HT1080 (cell line): ENCODE results near the gene A2M. TPM values are rescaled to one million over a fixed set of nuclear protein-coding genes. Genes with fewer than 3 reads are reported as not detected.

Experiments used
- DNase-seq: peaks from one replicate; pipeline ENCODE4 v3.0.0-alpha.2; 2015; ENCODE audit warnings: low read depth
- total RNA-seq: library from RNA; depleted of rRNA; stranded (reverse); fragments of >200 nt; shearing (Covaris generic); gene quantifications from 2 replicates; pipeline ENCODE4 v1.2.3, GENCODE V29; 2014

A2M gene
- total RNA-seq, 1 experiment from 2014 or later: 0.08 TPM

DNA sequence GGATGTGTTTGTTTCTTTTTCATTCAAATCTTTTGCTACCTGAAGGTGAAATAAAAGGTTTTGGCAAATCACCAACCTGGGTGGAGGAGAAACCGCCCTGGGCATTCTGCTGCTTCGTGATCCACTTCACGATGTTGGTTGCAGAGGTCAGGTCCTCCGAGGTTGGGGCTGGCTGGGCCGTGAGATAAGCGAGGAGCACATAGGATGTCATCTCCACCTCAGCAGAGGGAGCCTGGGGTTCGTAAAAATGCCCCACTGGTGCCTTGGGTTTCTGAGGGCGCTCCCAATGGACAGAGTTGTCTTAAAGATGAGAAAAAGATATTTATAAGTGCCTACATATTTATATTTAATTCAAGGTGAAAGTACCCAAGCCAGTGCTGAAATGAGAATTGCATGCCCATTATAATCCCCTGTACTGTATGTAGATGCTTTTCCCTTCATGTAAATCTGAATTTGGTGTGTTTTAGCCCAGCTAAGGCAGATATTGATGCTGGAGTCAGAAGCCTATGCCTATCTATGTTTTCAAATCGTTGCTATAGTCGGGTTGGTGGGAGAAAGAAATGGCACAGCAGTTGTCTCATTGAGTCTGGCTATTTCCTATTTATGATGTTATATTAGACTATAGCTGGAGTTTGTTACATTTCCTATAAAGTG lies 41.1 kb downstream of the A2M start:
- DNase-seq: no peak

DNA sequence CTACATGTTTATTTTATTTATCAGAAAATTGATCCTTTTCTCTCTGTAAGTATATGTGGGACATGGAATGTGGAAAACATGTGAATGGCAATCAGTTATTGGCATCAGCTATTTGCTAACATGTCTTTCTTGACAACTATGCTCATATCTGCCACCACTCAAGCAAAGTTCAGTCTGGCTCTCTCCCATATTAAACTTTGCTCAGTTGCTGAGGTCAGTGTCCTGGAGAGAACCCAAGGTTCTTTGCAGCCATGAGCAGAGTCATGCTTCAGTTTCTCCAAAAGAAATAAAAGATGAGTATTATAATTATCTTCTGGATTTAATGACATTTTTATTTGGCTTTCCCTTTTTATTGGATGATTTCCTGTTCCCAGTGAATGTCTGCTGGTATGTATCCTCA lies 42.6 kb downstream of the A2M start:
- no peak for DNase-seq

DNA sequence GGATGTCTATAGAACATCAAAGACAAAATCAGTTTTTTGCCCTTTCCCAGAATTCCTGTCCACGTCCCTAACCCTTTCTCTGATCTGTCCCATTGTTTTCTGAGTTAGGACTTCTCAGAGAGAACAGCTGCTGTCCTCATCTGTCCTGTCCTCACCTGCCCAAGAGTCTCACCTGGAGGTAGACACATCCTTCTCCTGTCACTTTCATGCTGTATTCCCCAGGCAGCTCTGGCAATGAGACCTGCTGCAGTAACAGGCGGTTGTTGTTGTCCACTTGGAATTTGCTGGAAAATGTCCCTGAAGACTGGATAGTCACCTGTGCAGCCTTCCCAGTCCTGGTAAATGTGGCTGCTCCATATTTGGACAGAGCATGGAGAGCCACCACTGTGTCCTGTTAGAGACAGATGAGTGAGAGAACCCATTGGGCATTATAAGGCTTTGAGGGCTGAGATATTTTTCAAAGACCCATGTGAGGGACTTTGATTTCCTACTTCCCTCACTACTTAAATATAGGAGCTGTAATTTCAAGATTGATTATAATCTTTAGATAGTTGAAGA lies 43.2 kb downstream of the A2M start:
- no peak for DNase-seq

DNA sequence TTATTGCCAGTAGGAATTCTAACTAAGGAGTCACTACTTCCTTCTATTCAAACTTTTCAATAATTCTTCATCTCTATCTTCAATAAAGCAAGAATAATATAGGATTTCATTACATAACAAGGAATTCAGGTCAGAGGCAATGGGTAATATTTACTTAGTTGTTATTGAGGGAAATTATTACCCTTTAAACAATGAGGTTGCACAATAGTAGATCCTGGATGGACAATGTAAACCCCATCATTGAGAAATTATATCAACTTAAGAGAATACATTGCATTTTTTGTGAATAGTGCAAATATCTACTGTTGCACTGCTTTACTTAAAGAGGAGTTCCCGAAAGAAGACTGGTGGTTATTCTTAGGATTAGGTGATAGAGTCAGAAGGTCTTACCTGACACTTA lies 43.8 kb downstream of the A2M start:
- no peak for DNase-seq

DNA sequence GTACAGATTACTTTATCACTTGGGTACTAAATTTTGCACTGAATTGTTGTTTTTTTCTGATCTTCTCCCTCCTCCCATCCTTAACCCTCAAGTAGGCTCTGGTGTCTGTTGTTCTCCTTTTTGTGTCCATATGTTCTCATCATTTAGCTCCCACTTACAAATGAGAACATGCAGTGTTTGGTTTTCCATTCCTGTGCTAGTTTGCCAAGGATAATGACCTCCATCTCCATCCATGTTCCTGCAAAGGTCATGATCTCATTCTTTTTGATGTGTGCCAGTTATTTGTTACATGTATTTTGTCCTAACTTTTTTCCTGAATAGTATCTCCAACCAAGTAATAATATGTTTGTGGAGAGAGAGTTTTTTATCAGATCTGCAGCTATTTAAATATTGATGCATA lies 44.2 kb downstream of the A2M start:
- no peak for DNase-seq

DNA sequence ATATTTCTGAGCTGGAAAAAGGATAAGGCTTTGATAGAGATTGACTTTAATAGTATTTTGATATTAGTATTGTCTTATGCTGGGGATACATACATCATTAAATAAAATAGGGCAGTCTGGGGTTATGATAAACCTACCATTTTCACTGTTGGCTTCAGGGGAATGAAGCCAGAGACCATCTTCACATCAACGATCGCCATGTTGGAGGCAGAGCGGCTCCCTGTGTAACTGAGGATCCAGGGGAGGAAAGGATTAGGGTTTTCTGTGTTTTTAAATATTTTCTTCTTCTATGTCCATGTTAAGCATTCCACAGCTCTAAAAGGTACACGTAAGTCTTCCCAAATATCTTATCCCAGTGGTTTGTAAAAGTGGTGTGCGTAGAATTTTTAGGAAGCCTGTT lies 45.4 kb downstream of the A2M start:
- no peak for DNase-seq

DNA sequence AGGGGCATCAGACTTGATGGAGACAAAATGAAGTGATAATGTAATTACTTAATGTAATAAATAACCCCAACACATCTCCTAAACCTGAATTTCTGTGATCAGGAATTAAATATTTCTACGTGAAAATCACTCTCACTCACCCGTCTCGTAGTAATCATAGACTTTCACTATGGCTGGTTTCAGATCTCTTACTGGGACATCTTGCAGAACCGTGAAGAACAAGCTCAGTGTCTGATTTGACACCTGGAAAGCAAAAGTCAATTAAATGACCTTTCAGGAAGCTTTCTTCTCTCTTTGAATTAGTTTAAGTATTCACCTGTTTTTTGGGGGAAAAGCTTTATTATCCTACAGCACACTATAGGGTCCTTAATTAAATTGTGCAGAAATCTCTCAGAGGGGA lies 47.1 kb downstream of the A2M start:
- no peak for DNase-seq

DNA sequence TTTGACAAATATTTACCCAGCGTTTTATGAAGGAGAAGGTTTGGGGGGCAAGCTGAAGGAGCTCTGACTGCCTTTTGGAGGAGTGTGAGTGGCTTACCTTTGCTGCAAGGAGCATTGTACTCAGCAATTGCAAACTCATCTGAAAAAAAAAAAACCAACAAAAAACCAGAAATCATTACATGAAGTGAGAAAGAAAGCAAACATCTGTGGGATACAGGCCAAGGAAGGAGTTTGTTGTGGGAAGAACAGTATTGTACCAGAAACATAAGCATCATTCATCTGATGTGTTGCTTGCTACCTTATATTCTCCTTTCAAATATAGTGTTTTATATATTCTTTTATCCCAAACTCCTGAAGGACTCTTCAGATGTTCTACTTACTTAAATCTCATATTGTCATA lies 47.6 kb downstream of the A2M start:
- DNase-seq: no peak

DNA sequence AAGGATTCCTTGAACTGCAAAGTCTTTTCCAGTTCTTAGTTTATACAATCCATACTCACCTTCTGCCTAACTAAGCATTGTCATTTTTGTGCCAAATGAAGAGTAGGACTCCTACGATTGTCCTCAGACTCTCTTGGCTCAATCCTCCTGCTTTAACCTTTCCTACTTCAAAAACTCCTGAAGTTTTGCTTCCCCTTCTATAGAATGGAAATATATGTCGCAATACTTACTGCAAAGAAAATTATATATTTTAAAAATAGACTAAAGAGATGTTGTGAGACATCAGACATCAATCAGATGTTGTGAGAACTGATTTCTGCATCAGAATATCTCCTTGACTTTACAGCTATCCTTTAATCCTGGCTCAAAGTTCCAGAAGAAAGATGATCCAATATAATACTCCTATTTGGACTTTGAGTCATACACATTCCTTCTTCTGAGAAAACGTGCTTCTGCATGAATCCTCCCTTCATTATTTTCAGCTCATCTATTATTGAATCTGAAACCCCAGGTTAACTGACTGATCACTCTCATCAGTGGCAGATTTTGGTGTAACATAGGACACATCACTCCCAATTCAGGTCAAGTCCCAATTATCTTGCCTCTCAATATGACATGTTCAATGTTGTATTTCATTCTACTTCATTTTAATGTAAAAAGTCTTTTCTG lies 48.8 kb downstream of the A2M start:
- no peak for DNase-seq

DNA sequence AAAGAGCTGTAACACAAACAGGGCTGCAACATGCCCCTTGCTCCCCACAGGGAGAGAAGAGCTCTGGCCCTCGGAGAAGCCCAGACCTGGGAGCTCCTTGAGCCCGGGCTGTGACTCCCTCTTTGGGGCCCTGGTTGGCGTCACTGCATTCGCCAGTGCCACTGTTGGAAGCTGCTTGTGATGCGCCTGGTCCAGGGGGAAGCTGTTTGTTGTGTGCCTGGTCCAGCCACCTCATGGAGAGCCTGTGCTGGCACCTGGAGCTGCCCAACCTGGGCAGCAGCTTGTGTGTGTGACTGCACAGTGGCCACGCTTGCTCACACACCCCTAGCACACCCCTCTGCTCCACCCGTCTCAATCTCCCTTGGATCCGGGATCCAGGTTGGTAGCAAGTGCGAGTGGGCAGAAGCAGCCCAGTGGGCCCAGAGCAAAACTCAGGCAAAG lies 49.5 kb downstream of the A2M start:
- DNase-seq: no peak

DNA sequence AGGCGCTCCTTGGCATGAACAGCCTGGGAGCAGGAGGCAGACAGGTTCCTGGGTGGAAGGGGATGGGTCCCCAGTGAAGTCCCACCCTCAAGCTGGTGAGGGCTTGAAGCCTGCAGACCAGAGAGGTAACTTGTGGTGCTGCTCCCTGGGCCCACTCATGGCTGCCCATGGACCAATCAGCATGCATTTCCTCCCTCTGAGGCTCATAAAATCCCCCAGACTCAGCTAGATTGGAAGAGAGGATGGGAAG lies 50.2 kb downstream of the A2M start:
- no peak for DNase-seq

DNA sequence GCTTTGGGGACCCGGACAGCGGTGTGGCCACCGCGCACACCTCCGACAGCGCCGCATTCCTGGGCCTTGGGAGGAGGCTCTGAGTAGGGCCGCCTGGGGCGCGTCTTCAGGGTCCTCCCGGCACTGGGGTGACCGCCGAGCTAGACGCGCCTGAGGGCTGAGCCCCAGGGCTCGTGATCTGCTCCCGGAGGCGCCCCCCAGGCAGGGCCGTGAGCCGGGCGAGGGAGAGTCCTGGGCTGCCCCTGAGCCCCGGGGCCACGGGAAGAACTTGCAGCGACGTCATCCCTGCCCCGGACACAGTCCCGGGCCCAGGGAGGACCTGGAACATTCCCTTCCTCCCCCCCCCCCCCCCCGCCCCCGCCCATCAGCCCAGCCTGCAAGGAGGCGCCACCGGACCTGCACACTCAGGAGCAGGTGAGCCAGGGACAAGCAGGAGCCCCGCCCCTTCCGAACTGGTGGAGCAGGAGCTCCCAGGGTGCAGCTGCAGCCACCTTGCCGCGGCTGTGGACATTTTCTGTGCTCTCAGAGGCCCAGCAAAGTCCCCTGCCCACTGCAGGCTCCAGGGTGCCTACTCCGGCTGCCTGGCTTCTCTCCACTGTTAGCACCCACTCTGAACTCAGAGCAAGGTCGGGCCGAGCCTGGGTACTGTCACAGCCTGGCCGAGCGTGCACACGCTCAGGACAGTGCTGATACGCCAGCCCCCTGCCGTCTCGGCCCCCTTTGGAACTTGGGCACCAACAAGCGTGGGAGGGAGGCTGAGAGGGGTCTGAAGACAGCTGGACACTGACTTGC lies 50.7 kb downstream of the A2M start:
- DNase-seq: no peak

DNA sequence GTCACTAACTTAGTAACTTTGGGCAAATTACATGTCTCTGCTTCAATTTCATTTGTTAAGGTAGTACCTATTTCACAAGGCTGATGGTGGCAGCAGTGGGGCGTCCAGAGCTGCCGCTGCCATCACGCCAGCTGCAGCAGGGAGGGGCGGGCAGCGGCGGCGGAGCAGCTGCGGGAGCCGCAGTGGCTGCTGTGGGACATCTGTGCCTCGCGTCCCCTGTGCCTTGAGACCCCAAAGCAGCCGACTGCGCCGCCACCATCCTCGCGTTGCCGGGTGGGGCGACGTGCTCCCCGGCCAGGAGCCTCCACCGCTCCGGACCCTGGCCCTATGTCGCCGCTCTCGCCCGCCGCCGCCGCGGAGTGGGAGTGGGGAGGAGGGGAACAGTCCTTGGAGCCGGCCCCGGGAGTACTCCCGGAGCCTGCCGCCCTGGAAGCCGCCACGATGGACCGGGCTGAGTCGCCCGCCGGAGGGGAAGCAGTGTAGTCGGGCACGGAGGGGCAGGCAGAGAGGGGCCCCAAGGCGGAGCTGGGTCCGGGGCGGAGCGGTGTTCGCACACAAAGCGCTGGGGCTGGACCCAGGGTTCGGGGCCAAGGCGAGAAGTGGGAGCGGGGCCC lies 51.4 kb downstream of the A2M start:
- DNase-seq: peak; percentile 44

DNA sequence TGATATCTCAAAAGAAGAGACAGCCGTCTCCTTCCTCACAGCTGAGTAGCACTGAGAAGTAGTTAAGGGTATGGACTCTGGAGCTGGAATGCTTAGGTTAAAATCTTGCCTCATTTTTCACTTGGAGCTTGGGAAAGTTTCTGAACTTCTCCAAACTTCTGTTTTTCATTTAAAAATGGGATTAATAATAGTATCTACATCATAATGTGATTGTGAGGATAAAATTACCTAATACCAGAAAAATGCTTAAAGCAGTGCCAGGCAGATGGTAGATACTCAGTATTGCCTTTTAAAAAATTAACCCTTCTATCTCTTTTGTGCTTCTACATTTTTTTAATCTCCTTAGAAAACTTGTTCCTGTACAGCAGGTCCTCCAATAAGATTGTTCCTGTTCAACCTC lies 63.1 kb downstream of the A2M start:
- no peak for DNase-seq

DNA sequence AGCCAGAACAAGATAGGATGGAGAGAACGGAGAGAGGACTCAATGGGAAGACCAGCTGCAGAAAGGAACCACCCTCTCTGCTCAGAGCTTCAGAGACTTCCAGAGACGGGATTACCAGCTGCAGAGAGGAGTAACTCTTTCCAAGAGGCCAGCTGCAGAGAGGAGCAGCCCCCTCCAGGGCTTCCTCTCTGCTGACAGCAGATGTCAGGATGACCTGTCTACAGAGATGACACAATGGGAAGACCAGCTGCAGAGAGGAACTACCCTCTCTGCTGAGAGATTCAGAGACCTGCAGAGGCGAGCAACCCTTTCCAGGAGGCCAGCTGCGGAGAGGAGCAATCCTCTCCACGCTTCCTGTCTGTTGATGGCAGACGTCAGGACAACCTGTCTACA lies 64.6 kb downstream of the A2M start:
- DNase-seq: no peak

DNA sequence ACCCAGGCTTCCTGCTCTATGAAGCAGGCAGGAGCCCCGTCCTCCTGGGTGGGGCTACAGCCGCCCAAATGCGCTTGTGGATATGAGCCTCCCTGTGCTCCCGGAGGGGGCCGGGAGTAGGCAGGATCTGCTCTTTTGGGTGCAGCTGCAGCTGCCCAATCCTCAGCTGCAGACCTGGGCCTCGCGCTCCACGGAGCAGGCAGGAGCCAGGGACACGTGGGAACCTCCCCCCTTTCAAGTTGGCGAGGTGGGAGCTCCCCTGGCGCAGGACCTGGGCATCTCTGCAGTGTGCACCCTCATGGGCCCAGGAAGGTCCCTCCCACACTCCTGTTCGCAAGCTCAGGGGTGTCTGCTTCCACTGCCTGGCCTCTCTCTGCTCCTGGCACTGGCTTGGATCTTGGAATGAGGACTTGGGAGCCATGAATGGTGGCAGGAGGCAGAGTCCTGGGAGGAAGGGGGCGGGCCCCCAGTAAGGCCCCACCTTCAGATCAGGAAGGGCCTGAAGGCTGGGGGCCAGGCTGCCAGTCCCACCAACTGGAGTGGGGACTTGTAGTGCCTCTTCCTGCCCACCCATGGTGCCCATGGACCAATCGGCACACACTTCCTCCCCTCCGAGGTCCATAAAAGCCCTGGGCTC lies 65.1 kb downstream of the A2M start:
- DNase-seq: no peak

DNA sequence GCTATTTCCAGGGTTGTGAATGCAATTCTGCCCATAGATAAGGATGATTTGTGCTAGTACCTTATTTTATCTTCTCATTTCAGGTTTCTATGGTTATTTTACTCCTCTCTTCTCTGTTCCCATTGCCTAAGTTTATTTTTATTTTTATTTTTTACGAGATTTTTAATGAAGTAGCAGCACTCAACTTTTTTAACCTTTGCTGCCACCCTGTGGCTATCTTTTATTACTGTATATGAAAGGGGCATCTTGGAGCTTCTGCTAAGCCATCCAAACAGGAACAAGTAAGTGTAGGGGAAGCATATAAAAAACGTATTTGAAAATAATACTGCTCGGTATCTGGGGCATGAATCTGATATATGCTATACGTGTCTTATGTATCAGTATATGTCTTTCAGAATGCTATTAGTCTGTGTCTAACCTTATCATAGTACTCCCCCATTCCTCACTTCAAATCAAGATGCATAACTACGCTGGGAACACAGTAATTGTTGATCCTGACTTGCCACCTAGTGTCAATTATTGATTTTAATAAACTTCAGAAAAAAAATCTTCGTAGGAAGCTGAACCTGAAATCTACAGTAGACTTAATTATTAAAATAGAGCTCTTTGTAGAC lies 66.1 kb downstream of the A2M start:
- DNase-seq: peak; percentile 37

DNA sequence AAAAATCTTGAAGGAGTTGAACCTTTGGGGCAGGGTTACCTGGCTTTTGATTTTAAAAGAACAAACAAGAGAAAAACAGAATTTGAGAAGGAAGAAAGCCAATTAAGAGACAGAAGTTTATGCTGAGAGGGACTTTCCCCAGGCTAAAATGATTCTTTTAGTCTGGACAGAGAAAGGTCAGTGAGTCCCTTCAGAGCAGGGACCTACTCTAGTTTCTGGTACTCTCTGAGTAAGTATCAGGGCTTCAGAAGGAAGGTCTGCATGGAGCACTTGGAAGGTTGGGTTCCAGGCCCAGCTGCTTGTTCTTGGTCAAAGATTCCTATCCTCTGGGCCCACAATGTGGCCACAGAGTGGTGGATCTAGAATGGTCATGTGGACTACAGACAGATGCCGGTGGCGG lies 66.8 kb downstream of the A2M start:
- no peak for DNase-seq

DNA sequence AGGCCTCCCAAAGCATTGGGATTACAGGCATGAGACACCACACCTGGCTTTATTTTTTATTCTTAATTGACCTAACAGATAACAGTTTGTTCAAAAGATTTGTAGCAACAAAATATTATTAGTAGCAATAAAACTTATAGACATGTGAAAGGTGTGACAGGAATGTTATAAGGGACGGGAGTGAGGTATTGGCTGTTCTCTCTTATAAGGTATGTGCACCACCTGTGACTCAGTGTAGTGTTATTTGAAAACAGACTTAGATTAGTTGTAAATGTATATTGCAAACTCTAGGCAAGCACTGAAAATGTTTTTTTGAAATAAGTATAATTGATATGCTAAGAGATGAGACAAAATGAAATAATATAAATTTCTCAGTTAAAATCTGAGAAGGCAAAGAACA lies 68.6 kb downstream of the A2M start:
- no peak for DNase-seq

DNA sequence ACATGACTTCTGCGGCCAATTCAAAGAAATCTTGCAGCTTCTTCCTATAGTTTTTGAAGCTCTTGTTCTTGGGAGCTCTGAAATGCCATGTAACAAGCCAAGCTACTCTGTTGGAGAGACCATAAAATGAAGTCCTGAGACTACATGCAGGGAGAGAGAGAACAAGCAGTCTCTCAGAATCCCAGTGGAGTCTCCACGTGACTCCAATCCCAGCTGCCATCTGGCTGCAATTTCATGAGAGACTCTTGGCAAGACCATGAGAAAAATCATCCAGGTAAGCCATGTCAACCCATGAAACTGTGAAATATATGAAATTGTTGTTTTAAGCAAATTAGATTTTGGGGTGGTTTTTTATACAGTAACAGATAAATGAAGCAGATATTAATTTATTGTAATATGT lies 72.0 kb downstream of the A2M start:
- no peak for DNase-seq

DNA sequence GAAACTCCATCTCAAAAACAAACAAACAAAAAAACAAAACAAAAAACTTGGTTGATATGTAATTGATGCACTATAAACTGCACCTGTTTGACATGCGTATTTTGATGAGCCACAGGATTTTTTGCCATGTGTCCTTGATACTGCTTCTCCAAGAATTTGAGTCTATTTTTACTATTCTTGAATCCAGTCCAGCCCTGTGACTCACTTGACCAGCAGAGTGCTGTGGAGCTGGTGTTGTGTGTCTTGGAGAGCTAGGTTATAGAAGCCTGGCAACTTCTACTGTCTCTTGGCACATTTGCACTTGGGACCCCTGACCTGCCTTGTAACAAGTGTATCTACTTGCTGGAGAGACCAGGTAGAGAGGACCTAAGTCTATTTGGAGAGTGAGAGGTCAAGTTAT lies 74.4 kb downstream of the A2M start:
- DNase-seq: peak; percentile 42
